A549 (cell line): ENCODE results near the gene BOK.
"Not testable (repeated sequence)": the region's sequence is repeated elsewhere in the genome, so short reads cannot be mapped to it uniquely, and the experiment has no call there.

ENCODE experiments used
- BHLHE40 ChIP-seq: IDR thresholded peaks from 2 replicates; pipeline ENCODE4 v1.6.1; 2012; ENCODE audit warnings: low read depth, low read length, inconsistent platforms
- CHD2 ChIP-seq: fragments of 150-350 bp; IDR thresholded peaks from 2 replicates; pipeline ENCODE4 v1.6.1; 2014; ENCODE audit warnings: low read length; ENCODE audit not compliant: partially characterized antibody
- ESRRA ChIP-seq: fragments of 150-350 bp; IDR thresholded peaks from 2 replicates; pipeline ENCODE4 v1.6.1; 2014; ENCODE audit warnings: mild to moderate bottlenecking, low read length, borderline replicate concordance
- HDAC2 ChIP-seq: fragments of 200-600 bp; sonication (generic); IDR thresholded peaks from 2 replicates; pipeline ENCODE4 v1.6.1; 2016
- HOXB13 ChIP-seq: fragments of 250-450 bp; sonication (Bioruptor Pico); IDR thresholded peaks from 2 replicates; pipeline ENCODE4 v1.5.0; 2020; ENCODE audit warnings: low read depth, mild to moderate bottlenecking, moderate library complexity
- KDM1A ChIP-seq: fragments of 200-600 bp; sonication (generic); IDR thresholded peaks from 2 replicates; pipeline ENCODE4 v1.6.1; 2016; ENCODE audit warnings: low read depth, mild to moderate bottlenecking
- MYC ChIP-seq: IDR thresholded peaks from 2 replicates; pipeline ENCODE4 v1.6.1; 2012; ENCODE audit warnings: mild to moderate bottlenecking, inconsistent platforms, low read length, improper control_type of control experiment, borderline replicate concordance
- NFE2L2 ChIP-seq: fragments of 150-350 bp; conservative IDR thresholded peaks from 2 replicates; pipeline ENCODE4 v1.6.1; 2014; ENCODE audit warnings: low read length
- PHF8 ChIP-seq: fragments of 200-600 bp; sonication (generic); IDR thresholded peaks from 2 replicates; pipeline ENCODE4 v1.6.1; 2016; ENCODE audit warnings: low read depth, mild to moderate bottlenecking, antibody characterized with exemption, moderate library complexity, borderline replicate concordance
- POLR2A ChIP-seq: IDR thresholded peaks from 2 replicates; pipeline ENCODE4 v1.6.1; 2012; ENCODE audit warnings: mild to moderate bottlenecking, low read length
- RAD21 ChIP-seq, 2 experiments: fragments of >200 bp in 1 of 2; sonication (Bioruptor Twin) in 1 of 2; formaldehyde crosslinking in 1 of 2; IDR thresholded peaks in 1 of 2; conservative IDR thresholded peaks in 1 of 2; 2 replicates in 1 of 2; 3 replicates in 1 of 2; pipeline ENCODE4 v1.6.1; 2012 to 2018; ENCODE audit warnings: inconsistent platforms in 1 of 2
- RCOR1 ChIP-seq: fragments of 150-350 bp; IDR thresholded peaks from 2 replicates; pipeline ENCODE4 v1.6.1; 2014; ENCODE audit warnings: antibody characterized with exemption, low read length, low read depth
- SMC3 ChIP-seq: fragments of >200 bp; sonication (Bioruptor Twin); formaldehyde crosslinking; IDR thresholded peaks from 3 replicates; pipeline ENCODE4 v1.6.1; 2018; ENCODE audit warnings: inconsistent platforms
- TF ChIP-seq, protein P1 (sequence below): fragments of >200 bp; sonication (Bioruptor Twin); formaldehyde crosslinking; IDR thresholded peaks from 3 replicates; pipeline ENCODE4 v1.5.1; 2016

- TF ChIP-seq NFE2L2; BHLHE40; HDAC2; HOXB13 (CRISPR knock-in tag); MYC; RCOR1; POLR2A; SMC3; CHD2; RAD21 (conservative IDR thresholded peaks at IDR 0.05 in 1 of 2, IDR thresholded peaks at IDR 0.05 in 1 of 2); ESRRA; KDM1A; PHF8: not testable (repeated sequence)
- TF ChIP-seq, protein P1, sequence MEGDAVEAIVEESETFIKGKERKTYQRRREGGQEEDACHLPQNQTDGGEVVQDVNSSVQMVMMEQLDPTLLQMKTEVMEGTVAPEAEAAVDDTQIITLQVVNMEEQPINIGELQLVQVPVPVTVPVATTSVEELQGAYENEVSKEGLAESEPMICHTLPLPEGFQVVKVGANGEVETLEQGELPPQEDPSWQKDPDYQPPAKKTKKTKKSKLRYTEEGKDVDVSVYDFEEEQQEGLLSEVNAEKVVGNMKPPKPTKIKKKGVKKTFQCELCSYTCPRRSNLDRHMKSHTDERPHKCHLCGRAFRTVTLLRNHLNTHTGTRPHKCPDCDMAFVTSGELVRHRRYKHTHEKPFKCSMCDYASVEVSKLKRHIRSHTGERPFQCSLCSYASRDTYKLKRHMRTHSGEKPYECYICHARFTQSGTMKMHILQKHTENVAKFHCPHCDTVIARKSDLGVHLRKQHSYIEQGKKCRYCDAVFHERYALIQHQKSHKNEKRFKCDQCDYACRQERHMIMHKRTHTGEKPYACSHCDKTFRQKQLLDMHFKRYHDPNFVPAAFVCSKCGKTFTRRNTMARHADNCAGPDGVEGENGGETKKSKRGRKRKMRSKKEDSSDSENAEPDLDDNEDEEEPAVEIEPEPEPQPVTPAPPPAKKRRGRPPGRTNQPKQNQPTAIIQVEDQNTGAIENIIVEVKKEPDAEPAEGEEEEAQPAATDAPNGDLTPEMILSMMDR: not testable (repeated sequence)
Measured at GRCh38 chr2:241567266-241567665, 8.7 kb downstream of the BOK start.
